Measurements from ENCODE around the gene CDC42EP3.

Gene CDC42EP3

GRCh38 chr2:37614061-37614738, 57.2 kb downstream of the CDC42EP3 start:
- DNase-seq = no peak

- DNase-seq = no peak
Observed at GRCh38 chr2:37612382-37612781, 59.1 kb downstream of the CDC42EP3 start.

- no peak for DNase-seq
Observed at GRCh38 chr2:37610638-37611289, 60.7 kb downstream of the CDC42EP3 start.

GRCh38 chr2:37609782-37610181, 61.7 kb downstream of the CDC42EP3 start:
- no peak for DNase-seq

- no peak for DNase-seq
Observed at GRCh38 chr2:37604716-37605115, 66.7 kb downstream of the CDC42EP3 start.

- no peak for DNase-seq
Observed at GRCh38 chr2:37602702-37603101, 68.7 kb downstream of the CDC42EP3 start.

GRCh38 chr2:37602040-37602439, 69.4 kb downstream of the CDC42EP3 start:
- no peak for DNase-seq

- DNase-seq = no peak
Observed at GRCh38 chr2:37601569-37601968, 69.9 kb downstream of the CDC42EP3 start.

- DNase-seq = no peak
Observed at GRCh38 chr2:37600735-37601134, 70.7 kb downstream of the CDC42EP3 start.

GRCh38 chr2:37599688-37600525, 71.5 kb downstream of the CDC42EP3 start:
- DNase-seq = no peak

GRCh38 chr2:37593694-37594093, 77.7 kb downstream of the CDC42EP3 start:
- DNase-seq = no peak

GRCh38 chr2:37593024-37593423, 78.4 kb downstream of the CDC42EP3 start:
- no peak for DNase-seq
